ENCODE data around the gene PHF2. TPM values are rescaled to one million over a fixed set of nuclear protein-coding genes. Genes with fewer than 3 reads are reported as not detected.

Gene PHF2
- total RNA-seq, 2 donors from 2014 or later = 15.0 to 19.8 TPM

- no peaks in the 10 kb centered on the region for H3K27me3 ChIP-seq
- 70 to 83% methylated on average over 2 to 3 of the region's 3 CpGs for WGBS, 2 donors
- intact Hi-C loops (cut with DNase I) = no loop called here
- H3K4me3 ChIP-seq = no peak overlapping the region
- H3K4me1 ChIP-seq = peaks cover 33% of the 10 kb centered on the region
- no peak for DNase-seq
- no peak for ATAC-seq
- H3K36me3 ChIP-seq (replicated peaks in 1 of 2; ENCODE audit: insufficient read depth in 1 of 2, low read depth in 2 of 2) = no peaks in the 10 kb centered on the region
- TF ChIP-seq POLR2A (IDR thresholded peaks at IDR 0.05) (no peak), CTCF (IDR thresholded peaks at IDR 0.05) (no peak)
- no peak overlapping the region for H3K27ac ChIP-seq
- no peaks in the 10 kb centered on the region for H3K9me3 ChIP-seq
Measured at GRCh38 chr9:93600504-93600903, 24.1 kb downstream of the PHF2 start.

- 83 to 87% methylated on average over 3 to 4 of the region's 4 CpGs for WGBS, 2 donors
- H3K4me1 ChIP-seq = peaks cover 31% of the 10 kb centered on the region
- ATAC-seq (no peak), DNase-seq (no peak)
- no peaks in the 10 kb centered on the region for H3K9me3 ChIP-seq
- no peaks in the 10 kb centered on the region for H3K27me3 ChIP-seq
- intact Hi-C loops (cut with DNase I) = no loop called here
- no peak overlapping the region for H3K27ac ChIP-seq
- no peaks in the 10 kb centered on the region for H3K36me3 ChIP-seq (replicated peaks in 1 of 2; ENCODE audit: insufficient read depth in 1 of 2, low read depth in 2 of 2)
- H3K4me3 ChIP-seq = no peak overlapping the region
- TF ChIP-seq POLR2A (IDR thresholded peaks at IDR 0.05) (no peak), CTCF (IDR thresholded peaks at IDR 0.05) (no peak)
Measured at GRCh38 chr9:93601063-93601462, 24.7 kb downstream of the PHF2 start.

- peaks cover 29% of the 10 kb centered on the region for H3K4me1 ChIP-seq
- no peaks in the 10 kb centered on the region for H3K36me3 ChIP-seq (replicated peaks in 1 of 2; ENCODE audit: insufficient read depth in 1 of 2, low read depth in 2 of 2)
- no peaks in the 10 kb centered on the region for H3K27me3 ChIP-seq
- no peaks in the 10 kb centered on the region for H3K9me3 ChIP-seq
- DNase-seq (no peak), ATAC-seq (no peak)
- intact Hi-C loops (cut with DNase I) = no loop called here
- H3K27ac ChIP-seq = no peak overlapping the region
- WGBS, 2 donors = 65 to 72% methylated on average over 4 to 5 of the region's 5 CpGs
- H3K4me3 ChIP-seq = no peak overlapping the region
- TF ChIP-seq POLR2A (IDR thresholded peaks at IDR 0.05) = no peak
- no peak for TF ChIP-seq CTCF (IDR thresholded peaks at IDR 0.05)
Measured at GRCh38 chr9:93601666-93602065, 25.3 kb downstream of the PHF2 start.

GRCh38 chr9:93603011-93603410 is 26.6 kb downstream of the PHF2 start:
- Histone ChIP-seq H3K9me3 (no peaks in the 10 kb centered on the region), H3K4me3 (no peak overlapping the region), H3K4me1 (peaks cover 27% of the 10 kb centered on the region), H3K27me3 (no peaks in the 10 kb centered on the region), H3K36me3 (replicated peaks in 1 of 2; ENCODE audit: insufficient read depth in 1 of 2, low read depth in 2 of 2) (no peaks in the 10 kb centered on the region), H3K27ac (no peak overlapping the region)
- 87 to 97% methylated on average over 12 to 15 of the region's 15 CpGs for WGBS, 2 donors
- TF ChIP-seq POLR2A (IDR thresholded peaks at IDR 0.05) = no peak
- ATAC-seq (no peak), DNase-seq (no peak)
- intact Hi-C loops (cut with DNase I) = no loop called here

- no peak for TF ChIP-seq CTCF (IDR thresholded peaks at IDR 0.05)
- no peak for TF ChIP-seq POLR2A (IDR thresholded peaks at IDR 0.05)
- ATAC-seq (no peak), DNase-seq (no peak)
- H3K4me3 ChIP-seq = no peak overlapping the region
- WGBS, 2 donors = 81 to 98% methylated on average over 4 of the region's 4 CpGs
- H3K4me1 ChIP-seq = peaks cover 18% of the 10 kb centered on the region
- no peaks in the 10 kb centered on the region for H3K36me3 ChIP-seq (replicated peaks in 1 of 2; ENCODE audit: insufficient read depth in 1 of 2, low read depth in 2 of 2)
- no peak overlapping the region for H3K27ac ChIP-seq
- intact Hi-C loops (cut with DNase I) = no loop called here
- H3K27me3 ChIP-seq = no peaks in the 10 kb centered on the region
- no peaks in the 10 kb centered on the region for H3K9me3 ChIP-seq
Measured at GRCh38 chr9:93603906-93604326, 27.5 kb downstream of the PHF2 start.

Measured in body of pancreas (tissue), 4 donors.